HUES64 (cell line): ENCODE measurements around the gene PTPRN2.

Source experiments
- H3K27ac ChIP-seq: 2 replicates; pipeline ENCODE4 v1.7.0; 2013; ENCODE audit warnings: low read depth, low read length, inconsistent platforms
- H3K27me3 ChIP-seq: 2 replicates; pipeline ENCODE4 v1.6.1; 2013; ENCODE audit warnings: mild to moderate bottlenecking, low read length; ENCODE audit not compliant: insufficient read depth
- H3K36me3 ChIP-seq: 2 replicates; pipeline ENCODE4 v1.6.1; 2013; ENCODE audit warnings: mild to moderate bottlenecking, low read length; ENCODE audit not compliant: insufficient read depth
- H3K4me1 ChIP-seq: 2 replicates; pipeline ENCODE4 v1.6.1; 2013; ENCODE audit warnings: mild to moderate bottlenecking, low read length, moderate library complexity; ENCODE audit not compliant: insufficient read depth
- H3K4me3 ChIP-seq: 2 replicates; pipeline ENCODE4 v1.5.1; 2013; ENCODE audit warnings: mild to moderate bottlenecking, low read length, moderate library complexity
- H3K9ac ChIP-seq: 2 replicates; pipeline ENCODE4 v1.6.1; 2013; ENCODE audit warnings: mild to moderate bottlenecking, low read depth, low read length
- H3K9me3 ChIP-seq: 2 replicates; pipeline ENCODE4 v1.6.1; 2013; ENCODE audit warnings: low read depth, low read length; ENCODE audit not compliant: insufficient read depth
- WGBS: fragments of 150-250, 120-280 bp; methylation state at CpG from one replicate; pipeline ENCODE4 v1.1.7; 2013; ENCODE audit warnings: missing lambda C conversion rate; 5-methylcytosine and 5-hydroxymethylcytosine counted together

PTPRN2 gene

DNA sequence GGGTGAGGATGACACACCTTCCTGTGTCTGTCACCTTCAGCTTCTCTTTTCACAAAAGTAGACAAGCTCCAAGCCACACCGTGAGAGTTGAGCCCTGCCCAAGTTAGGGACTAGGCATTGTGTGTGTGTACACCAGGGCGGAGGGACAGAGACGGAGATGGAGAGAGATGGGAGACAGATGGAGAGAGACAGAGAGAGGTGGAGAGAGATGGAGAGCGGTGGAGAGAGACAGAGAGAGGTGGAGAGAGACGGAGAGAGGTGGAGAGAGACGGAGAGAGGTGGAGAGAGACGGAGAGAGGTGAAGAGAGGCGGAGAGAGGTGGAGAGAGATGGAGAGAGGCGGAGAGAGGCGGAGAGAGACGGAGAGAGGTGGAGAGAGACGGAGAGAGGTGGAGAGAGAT lies 1043.8 kb downstream of the PTPRN2 start:
- no peaks in the 10 kb centered on the region for H3K36me3 ChIP-seq
- no peak overlapping the region for H3K4me3 ChIP-seq
- H3K27ac ChIP-seq: no peak overlapping the region
- no peak overlapping the region for H3K9ac ChIP-seq
- H3K27me3 ChIP-seq: no peaks in the 10 kb centered on the region
- H3K4me1 ChIP-seq: no peaks in the 10 kb centered on the region
- H3K9me3 ChIP-seq: peaks cover 98% of the 10 kb centered on the region
- WGBS: 76% methylated on average over 12 of the region's 12 CpGs

DNA sequence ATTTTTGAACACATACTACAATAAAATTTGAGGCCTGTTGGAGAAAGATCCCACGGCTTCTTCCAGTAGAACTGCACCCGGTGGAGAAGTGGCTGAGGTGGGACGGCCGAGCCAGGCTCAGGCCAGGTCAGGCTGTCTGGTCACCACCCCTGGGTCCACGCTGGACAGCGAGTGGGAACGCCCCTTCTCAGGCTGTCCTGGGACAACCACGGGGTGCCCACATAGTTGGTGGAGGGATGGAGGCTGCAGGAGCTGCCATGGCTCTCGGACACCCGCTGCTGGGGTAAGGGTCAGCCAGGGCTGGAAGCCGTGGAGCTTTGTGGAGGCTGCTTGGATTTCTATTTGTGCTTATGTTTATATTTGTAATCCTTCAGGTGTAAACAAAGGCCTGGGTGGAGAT lies 1044.3 kb downstream of the PTPRN2 start:
- Histone ChIP-seq H3K27ac (no peak overlapping the region), H3K9me3 (peaks cover 98% of the 10 kb centered on the region), H3K27me3 (no peaks in the 10 kb centered on the region), H3K36me3 (no peaks in the 10 kb centered on the region), H3K4me1 (no peaks in the 10 kb centered on the region), H3K4me3 (no peak overlapping the region), H3K9ac (no peak overlapping the region)
- WGBS: 89% methylated on average over 11 of the region's 11 CpGs

DNA sequence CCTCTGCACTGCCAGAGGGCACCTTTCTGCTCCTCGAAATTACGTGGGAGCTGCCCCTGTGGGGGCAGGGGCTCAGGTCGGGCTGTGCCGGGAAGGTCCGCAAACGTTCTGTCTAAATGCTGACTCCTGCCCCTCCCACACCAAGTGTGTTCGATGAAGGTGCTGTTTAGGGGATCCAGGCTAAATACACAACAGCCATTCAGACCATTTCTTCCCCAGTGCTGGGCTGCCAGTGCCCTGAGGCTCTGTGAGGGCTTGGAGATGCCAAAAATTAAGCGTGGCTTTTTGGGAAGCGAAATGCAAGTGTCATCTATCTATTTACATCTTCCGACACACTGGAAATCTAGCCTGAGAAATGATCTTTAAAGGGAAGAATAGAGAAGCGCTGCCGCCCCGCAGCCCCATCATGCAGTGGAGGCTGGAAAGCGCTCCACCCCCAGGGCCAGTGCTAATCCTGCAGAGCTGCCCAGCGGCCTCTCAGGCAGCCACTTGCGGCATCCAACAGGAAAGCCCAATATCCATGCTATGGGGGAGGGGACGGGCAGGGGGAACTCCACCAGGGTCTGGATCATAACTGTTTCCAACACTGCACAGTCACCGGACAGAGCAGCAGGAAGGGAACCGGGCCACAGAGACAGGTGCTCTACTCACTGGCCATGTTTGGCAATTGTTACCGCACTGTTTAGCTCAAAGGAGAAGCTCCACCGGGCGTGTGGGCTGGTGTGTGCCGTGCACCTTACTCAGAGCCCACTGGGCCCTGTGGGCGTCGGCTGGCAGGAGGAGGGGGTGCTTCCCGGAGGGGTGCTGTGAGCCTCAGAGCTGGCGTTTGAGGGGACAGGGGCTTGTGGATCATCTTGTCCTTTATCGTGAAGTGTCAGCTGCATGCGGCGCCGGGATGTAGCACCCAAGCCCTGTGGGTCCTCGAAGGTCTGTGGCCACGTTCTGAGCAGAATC lies 1045.3 kb downstream of the PTPRN2 start:
- Histone ChIP-seq H3K4me3 (no peak overlapping the region), H3K36me3 (no peaks in the 10 kb centered on the region), H3K27me3 (no peaks in the 10 kb centered on the region), H3K27ac (no peak overlapping the region), H3K9ac (no peak overlapping the region), H3K9me3 (peaks cover 98% of the 10 kb centered on the region), H3K4me1 (no peaks in the 10 kb centered on the region)
- WGBS: 87% methylated on average over 33 of the region's 33 CpGs

DNA sequence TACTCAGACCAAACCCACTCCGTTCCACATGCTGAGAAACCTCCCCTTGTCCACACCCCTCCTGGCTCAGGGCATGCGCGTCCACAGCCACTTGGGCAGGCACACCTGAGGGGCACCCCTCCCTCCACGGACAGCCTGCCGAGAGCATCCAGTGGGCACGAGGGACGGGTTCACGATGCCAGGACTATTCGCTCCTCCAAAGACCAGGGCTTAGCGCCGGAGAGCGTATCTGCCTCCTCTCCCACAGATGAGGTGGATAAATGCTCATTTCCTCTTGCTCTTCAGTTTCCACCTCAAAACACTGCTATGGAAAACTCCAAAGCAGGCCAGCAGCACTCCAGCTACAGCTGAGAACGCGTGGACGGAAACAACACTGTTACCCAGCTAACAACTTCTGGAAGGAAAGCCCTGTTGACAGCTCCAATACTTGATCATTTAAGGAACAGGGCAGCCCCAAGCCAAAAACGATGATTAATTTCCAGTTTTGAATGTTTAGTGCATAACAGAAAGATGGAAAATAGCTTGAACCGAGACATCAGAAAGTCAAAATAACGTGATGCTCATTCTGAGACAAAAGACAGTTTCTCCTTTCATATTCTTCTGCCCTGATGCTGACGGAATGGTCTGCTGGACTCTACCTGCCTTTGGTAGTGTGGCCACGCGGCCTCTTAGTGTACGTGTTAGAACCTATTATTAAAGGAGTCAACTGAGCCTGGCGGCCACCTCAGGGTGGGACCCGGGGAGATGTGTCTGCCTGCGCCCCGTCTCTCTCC lies 1046.1 kb downstream of the PTPRN2 start:
- 89% methylated on average over 26 of the region's 26 CpGs for WGBS
- Histone ChIP-seq H3K27me3 (no peaks in the 10 kb centered on the region), H3K4me3 (no peak overlapping the region), H3K9ac (no peak overlapping the region), H3K9me3 (peaks cover 98% of the 10 kb centered on the region), H3K36me3 (no peaks in the 10 kb centered on the region), H3K27ac (no peak overlapping the region), H3K4me1 (no peaks in the 10 kb centered on the region)

DNA sequence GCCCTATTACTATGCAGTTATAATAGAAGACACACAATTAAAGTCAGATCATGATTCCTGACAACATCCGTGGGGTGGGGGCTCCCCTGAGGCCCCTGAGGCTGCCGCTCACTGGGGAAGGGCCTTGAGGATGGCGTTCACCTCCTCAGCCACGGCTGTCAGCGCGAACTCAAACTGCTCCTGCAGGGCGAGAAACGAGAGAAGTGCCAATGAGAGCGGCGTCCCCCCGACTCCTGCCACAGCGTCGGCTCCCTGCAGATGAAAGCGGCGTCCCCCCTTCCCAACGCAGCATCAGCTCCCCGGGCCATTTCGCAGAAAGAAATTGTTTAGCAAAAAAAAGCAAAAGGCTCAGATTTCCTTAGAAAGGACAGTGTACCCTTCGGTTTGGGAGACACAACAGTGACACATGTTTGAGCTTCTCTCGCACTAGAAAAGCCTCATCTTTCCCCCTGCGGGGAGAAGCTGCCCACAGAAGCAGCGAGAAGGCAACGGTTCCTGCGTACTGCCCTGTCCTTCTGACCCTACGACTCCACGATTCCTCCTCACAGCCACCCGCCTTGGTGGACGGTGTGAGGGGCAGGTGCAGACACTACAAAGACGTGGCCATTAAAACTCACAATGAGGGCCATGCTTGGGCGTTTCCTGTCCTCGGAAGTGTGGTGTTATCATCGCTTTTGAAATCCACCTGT lies 1046.9 kb downstream of the PTPRN2 start:
- H3K27ac ChIP-seq: no peak overlapping the region
- no peak overlapping the region for H3K9ac ChIP-seq
- no peak overlapping the region for H3K4me3 ChIP-seq
- H3K4me1 ChIP-seq: no peaks in the 10 kb centered on the region
- 88% methylated on average over 32 of the region's 32 CpGs for WGBS
- H3K36me3 ChIP-seq: no peaks in the 10 kb centered on the region
- H3K27me3 ChIP-seq: no peaks in the 10 kb centered on the region
- peaks cover 99% of the 10 kb centered on the region for H3K9me3 ChIP-seq

DNA sequence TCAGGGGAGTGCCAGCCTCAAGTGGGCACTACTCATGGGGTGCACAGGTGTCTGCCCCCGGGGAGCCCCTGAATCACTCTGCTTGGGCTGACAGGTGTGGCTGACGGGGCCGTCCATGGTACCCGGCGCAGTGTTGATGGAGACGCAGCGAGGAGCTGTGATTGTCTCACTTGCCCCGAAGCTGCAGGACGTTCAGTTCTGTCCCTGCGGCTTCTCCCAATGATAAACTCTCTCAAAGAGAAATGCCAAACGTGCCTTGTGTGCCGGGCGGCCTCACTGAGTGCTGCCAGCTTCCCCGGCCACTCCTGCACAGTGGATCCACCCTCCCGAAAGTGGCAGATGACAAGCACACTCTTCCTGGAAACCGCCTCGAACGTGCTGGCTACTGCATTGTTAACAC lies 1047.6 kb downstream of the PTPRN2 start:
- Histone ChIP-seq H3K9me3 (peaks cover 99% of the 10 kb centered on the region), H3K36me3 (no peaks in the 10 kb centered on the region), H3K27me3 (no peaks in the 10 kb centered on the region), H3K4me1 (no peaks in the 10 kb centered on the region), H3K4me3 (no peak overlapping the region), H3K27ac (no peak overlapping the region), H3K9ac (no peak overlapping the region)
- WGBS: 84% methylated on average over 18 of the region's 18 CpGs

DNA sequence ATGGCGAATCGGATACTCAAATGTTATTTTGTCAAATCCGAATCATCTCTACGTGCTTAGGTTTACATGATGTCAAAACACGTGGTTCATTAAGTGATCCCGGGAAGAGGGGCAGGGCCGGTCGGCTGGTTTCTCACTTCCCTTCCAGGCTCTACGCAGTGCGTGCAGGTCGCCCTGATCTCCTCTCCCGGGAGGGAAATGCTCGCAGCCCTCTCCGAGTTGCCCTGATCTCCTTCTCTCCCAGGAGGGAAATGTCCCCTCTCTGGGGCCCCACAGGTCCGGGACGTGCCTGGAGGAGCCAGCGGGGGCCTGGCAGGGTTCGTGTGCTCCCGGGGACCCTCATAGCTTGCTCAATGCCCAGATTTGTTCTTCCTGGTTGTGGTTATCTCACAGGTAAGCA lies 1048.1 kb downstream of the PTPRN2 start:
- Histone ChIP-seq H3K27ac (no peak overlapping the region), H3K4me1 (no peaks in the 10 kb centered on the region), H3K27me3 (no peaks in the 10 kb centered on the region), H3K9me3 (peaks cover 99% of the 10 kb centered on the region), H3K9ac (no peak overlapping the region), H3K4me3 (no peak overlapping the region), H3K36me3 (no peaks in the 10 kb centered on the region)
- 85% methylated on average over 19 of the region's 19 CpGs for WGBS

DNA sequence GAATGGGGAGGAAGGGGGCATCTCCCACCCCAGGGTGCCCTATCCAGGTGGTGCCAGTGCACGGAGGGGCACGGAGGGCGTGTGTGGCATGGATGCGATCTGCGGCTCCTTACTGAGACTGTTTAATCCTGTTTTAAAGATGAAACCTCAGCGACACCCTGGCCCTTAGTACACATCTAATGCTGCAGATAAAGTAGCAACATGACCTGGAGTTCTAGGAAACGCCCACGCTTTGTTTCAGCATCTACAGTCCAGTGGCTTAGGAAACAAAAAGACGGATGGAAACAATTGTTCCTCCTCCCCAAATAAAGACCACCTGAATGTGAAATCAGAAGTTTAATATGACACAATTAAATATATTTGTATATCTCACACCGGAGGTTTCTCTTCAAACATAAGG lies 1048.9 kb downstream of the PTPRN2 start:
- Histone ChIP-seq H3K9ac (no peak overlapping the region), H3K4me1 (no peaks in the 10 kb centered on the region), H3K27me3 (no peaks in the 10 kb centered on the region), H3K9me3 (peaks cover 99% of the 10 kb centered on the region), H3K4me3 (no peak overlapping the region), H3K36me3 (no peaks in the 10 kb centered on the region), H3K27ac (no peak overlapping the region)
- WGBS: 82% methylated on average over 9 of the region's 10 CpGs

DNA sequence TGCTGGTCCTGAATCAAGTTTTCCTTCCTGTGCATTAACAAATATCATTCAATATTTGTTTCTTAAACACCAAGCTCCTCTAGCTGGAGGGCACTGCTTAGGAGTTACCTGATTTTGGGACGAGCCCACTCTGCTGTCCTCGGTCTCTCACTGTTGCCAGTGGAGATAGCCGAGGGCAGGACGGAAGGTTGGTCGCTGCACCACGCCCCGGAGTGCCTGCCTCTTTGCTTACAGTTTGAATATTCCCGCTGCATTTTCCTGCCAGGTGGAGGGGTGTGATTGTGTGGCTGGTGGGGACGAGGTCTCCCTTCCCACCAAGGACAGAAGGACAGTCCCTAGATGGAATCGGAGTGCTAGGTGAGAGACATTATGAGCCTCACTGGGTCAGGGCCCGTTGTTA lies 1049.3 kb downstream of the PTPRN2 start:
- H3K9ac ChIP-seq: no peak overlapping the region
- H3K36me3 ChIP-seq: no peaks in the 10 kb centered on the region
- H3K9me3 ChIP-seq: peaks cover 99% of the 10 kb centered on the region
- H3K4me3 ChIP-seq: no peak overlapping the region
- H3K4me1 ChIP-seq: no peaks in the 10 kb centered on the region
- no peaks in the 10 kb centered on the region for H3K27me3 ChIP-seq
- H3K27ac ChIP-seq: no peak overlapping the region
- WGBS: 81% methylated on average over 11 of the region's 11 CpGs

DNA sequence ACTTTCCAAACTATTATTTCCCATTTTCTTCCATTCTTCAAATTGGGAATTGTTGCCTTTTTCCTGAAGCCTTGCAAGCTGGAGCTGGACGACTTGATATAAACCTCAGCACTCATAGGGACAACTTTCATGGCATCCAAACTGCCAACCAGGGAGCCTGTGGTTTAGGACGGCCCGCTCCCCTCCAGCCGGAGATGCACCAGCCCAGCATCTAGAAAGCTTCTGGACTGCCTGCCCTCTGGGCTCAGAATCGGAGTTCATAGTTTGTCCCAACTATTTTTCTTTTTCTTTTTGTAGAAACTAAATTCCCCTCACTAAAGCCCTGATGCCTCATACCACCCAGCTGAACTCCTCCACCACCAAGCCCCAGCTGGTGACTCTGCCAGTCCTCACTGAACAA lies 1050.6 kb downstream of the PTPRN2 start:
- WGBS: 78% methylated on average over 5 of the region's 5 CpGs

DNA sequence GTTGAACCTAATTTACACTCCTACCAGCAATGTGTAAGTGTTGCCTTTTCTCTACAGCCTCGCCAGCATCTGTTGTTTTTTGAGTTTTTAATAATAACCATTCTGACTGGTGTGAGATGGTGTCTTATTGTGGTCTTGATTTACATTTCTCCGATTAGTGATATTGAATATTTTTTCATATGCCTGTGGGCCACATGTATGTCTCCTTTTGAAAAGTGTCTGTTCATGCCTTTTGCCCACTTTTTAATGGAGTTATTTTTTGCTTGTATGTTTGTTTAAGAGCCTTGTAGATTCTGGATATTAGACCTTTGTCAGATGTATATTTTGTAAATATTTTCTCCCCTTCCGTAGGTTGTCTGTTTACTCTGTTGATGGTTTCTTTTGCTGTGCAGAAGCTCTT lies 1055.6 kb downstream of the PTPRN2 start:
- Histone ChIP-seq H3K27ac (no peak overlapping the region), H3K27me3 (no peaks in the 10 kb centered on the region), H3K9me3 (peaks cover 98% of the 10 kb centered on the region), H3K4me3 (no peak overlapping the region), H3K36me3 (no peaks in the 10 kb centered on the region), H3K9ac (no peak overlapping the region), H3K4me1 (no peaks in the 10 kb centered on the region)
- WGBS: 68% methylated on average over 3 of the region's 3 CpGs

More for the DNA sequence above, 1050.6 kb downstream of the PTPRN2 start:
- no peaks in the 10 kb centered on the region for H3K27me3 ChIP-seq
- no peak overlapping the region for H3K9ac ChIP-seq
- no peaks in the 10 kb centered on the region for H3K4me1 ChIP-seq
- H3K27ac ChIP-seq: no peak overlapping the region
- H3K9me3 ChIP-seq: peaks cover 99% of the 10 kb centered on the region
- no peaks in the 10 kb centered on the region for H3K36me3 ChIP-seq
- H3K4me3 ChIP-seq: no peak overlapping the region
